K562 (cell line): ENCODE measurements around the gene RNF224. TPM values are rescaled to one million over a fixed set of nuclear protein-coding genes. Genes with fewer than 3 reads are reported as not detected.

Experiments used
- ARID3B ChIP-seq: fragments of 250-450 bp; sonication (Bioruptor Pico); IDR thresholded peaks from 2 replicates; pipeline ENCODE4 v1.4.0; 2020; ENCODE audit warnings: borderline replicate concordance
- BRD4 ChIP-seq: fragments of 200-600 bp; sonication (generic); IDR thresholded peaks from 2 replicates; pipeline ENCODE4 v1.6.1; 2017; ENCODE audit warnings: inconsistent platforms
- COPS2 ChIP-seq: fragments of 450-650 bp; conservative IDR thresholded peaks from 2 replicates; pipeline ENCODE4 v1.6.1; 2016; ENCODE audit warnings: mild to moderate bottlenecking, moderate library complexity
- EP300 ChIP-seq: IDR thresholded peaks from 2 replicates; pipeline ENCODE4 v1.6.1; 2012; ENCODE audit warnings: low read length, improper control_type of control experiment
- ESRRA ChIP-seq: fragments of 450-650 bp; IDR thresholded peaks from 2 replicates; pipeline ENCODE4 v1.6.1; 2014; ENCODE audit warnings: low read depth, mild to moderate bottlenecking, moderate library complexity, borderline replicate concordance
- GTF2B ChIP-seq: IDR thresholded peaks from 2 replicates; pipeline ENCODE4 v1.6.1; 2011; ENCODE audit not compliant: insufficient read length; ENCODE audit errors: extremely low read depth
- HOMEZ ChIP-seq: fragments of 250-450 bp; sonication (Bioruptor Pico); IDR thresholded peaks from 2 replicates; pipeline ENCODE4 v1.4.0; 2020; ENCODE audit warnings: mild to moderate bottlenecking, moderate library complexity
- LEF1 ChIP-seq: fragments of 450-650 bp; IDR thresholded peaks from 2 replicates; pipeline ENCODE4 v1.6.1; 2016; ENCODE audit warnings: mild to moderate bottlenecking
- MCM5 ChIP-seq: fragments of 450-650 bp; IDR thresholded peaks from 2 replicates; pipeline ENCODE4 v1.6.1; 2016; ENCODE audit warnings: low read depth
- MLLT1 ChIP-seq, 2 experiments: fragments of 450-650 bp; IDR thresholded peaks; 2 replicates each; pipeline ENCODE4 v1.6.1; 2016
- NEUROD1 ChIP-seq: fragments of 150-350 bp; IDR thresholded peaks from 2 replicates; pipeline ENCODE4 v1.6.1; 2014; ENCODE audit warnings: borderline replicate concordance, low read length, low read depth; ENCODE audit not compliant: partially characterized antibody
- NFIC ChIP-seq: fragments of 450-650 bp; IDR thresholded peaks from 2 replicates; pipeline ENCODE4 v1.6.1; 2017; ENCODE audit warnings: mild to moderate bottlenecking, inconsistent platforms
- NFIX ChIP-seq: fragments of 250-450 bp; sonication (Bioruptor Pico); IDR thresholded peaks from 2 replicates; pipeline ENCODE4 v1.4.0; 2020; ENCODE audit warnings: low read depth, mild to moderate bottlenecking, moderate library complexity
- SAFB ChIP-seq: fragments of 200-400 bp; formaldehyde crosslinking; IDR thresholded peaks from 2 replicates; pipeline ENCODE4 v1.6.1; 2017; ENCODE audit warnings: low read depth, low read length, borderline replicate concordance
- ZC3H4 ChIP-seq: sonication (generic); formaldehyde crosslinking; IDR thresholded peaks from 2 replicates; pipeline ENCODE4 v1.9.0; 2021; ENCODE audit warnings: missing genetic modification reagents, borderline replicate concordance
- ZNF134 ChIP-seq: fragments of 250-450 bp; sonication (Bioruptor Pico); conservative IDR thresholded peaks from 2 replicates; pipeline ENCODE4 v1.4.0; 2020
- ZNF274 ChIP-seq: IDR thresholded peaks from 2 replicates; pipeline ENCODE4 v1.6.1; 2011; ENCODE audit warnings: low read depth, mild to moderate bottlenecking, low read length, moderate library complexity, borderline replicate concordance
- ZNF3 ChIP-seq: fragments of 250-450 bp; sonication (Bioruptor Pico); IDR thresholded peaks from 2 replicates; pipeline ENCODE4 v1.5.0; 2021; ENCODE audit warnings: mild to moderate bottlenecking, moderate library complexity
- ZNF696 ChIP-seq: fragments of 250-450 bp; sonication (Bioruptor Pico); conservative IDR thresholded peaks from 2 replicates; pipeline ENCODE4 v1.4.0; 2020; ENCODE audit warnings: mild to moderate bottlenecking, moderate library complexity
- polyA plus RNA-seq, 8 experiments: library from polyadenylated mRNA; depleted of rRNA in 4 of 8; stranded (reverse) in 5 of 8; unstranded in 3 of 8; fragments of >200 nt; fragmentation: Nextera tagmentation in 2 of 8; fragmentation: Illumina TruSeq in 1 of 8; extraction: Ambion mirVana in 2 of 8; extraction: Trizol in 1 of 8; gene quantifications; 2 replicates each; pipeline versions ENCODE4 v1.2.1 to v1.2.3, GENCODE V29; 2011 to 2014; ENCODE audit warnings: inconsistent platforms in 1 of 8, missing spikeins in 1 of 8
- total RNA-seq, 7 experiments: library from RNA; depleted of rRNA in 6 of 7; stranded (reverse); fragments of >200 nt in 6 of 7; fragmentation: Illumina TruSeq in 2 of 7; extraction: Trizol in 2 of 7; gene quantifications; 2 replicates each; pipeline versions ENCODE4 v1.2.1 to v1.2.3, GENCODE V29; 2011 to 2021; ENCODE audit warnings: low replicate concordance in 1 of 7
- TF ChIP-seq, protein P1 (sequence below): sonication (generic); formaldehyde crosslinking; IDR thresholded peaks from 2 replicates; pipeline ENCODE4 v1.9.0; 2022; ENCODE audit warnings: mild to moderate bottlenecking, missing genetic modification reagents
- TF ChIP-seq, protein P2 (sequence below): fragments of 250-450 bp; sonication (Bioruptor Pico); IDR thresholded peaks from 2 replicates; pipeline ENCODE4 v1.8.0; 2021; ENCODE audit warnings: mild to moderate bottlenecking, moderate library complexity

RNF224 gene
- total and polyA plus RNA-seq, 9 of the 15 experiments (the other 6 are each of a cell fraction or from before 2014, with no cell fraction given), result not detected

GRCh38 chr9:137218754-137219271 lies 8.5 kb upstream of the RNF224 start (continued):
- TF ChIP-seq, protein P1, sequence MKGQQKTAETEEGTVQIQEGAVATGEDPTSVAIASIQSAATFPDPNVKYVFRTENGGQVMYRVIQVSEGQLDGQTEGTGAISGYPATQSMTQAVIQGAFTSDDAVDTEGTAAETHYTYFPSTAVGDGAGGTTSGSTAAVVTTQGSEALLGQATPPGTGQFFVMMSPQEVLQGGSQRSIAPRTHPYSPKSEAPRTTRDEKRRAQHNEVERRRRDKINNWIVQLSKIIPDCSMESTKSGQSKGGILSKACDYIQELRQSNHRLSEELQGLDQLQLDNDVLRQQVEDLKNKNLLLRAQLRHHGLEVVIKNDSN (CRISPR knock-in tag), result no peak; the same call in 1 of the 2 replicates
- TF ChIP-seq SAFB (no peak), ZNF3 (CRISPR knock-in tag) (no peak), ZC3H4 (no peak), ZNF696 (CRISPR knock-in tag) (no peak), MLLT1 (IDR thresholded peaks at IDR 0.05) (no peak), NFIC (peak; percentile 45; the same call in 1 of the 2 replicates), ZNF274 (no peak), ESRRA (peak; percentile 96), ARID3B (CRISPR knock-in tag) (no peak), HOMEZ (no peak), NEUROD1 (peak; percentile 85), GTF2B (no peak), LEF1 (peak; percentile 74; the same call in 1 of the 2 replicates), COPS2 (no peak), BRD4 (no peak), MCM5 (no peak), EP300 (peak; percentile 77), ZNF134 (CRISPR knock-in tag) (no peak), NFIX (CRISPR knock-in tag) (no peak)
- TF ChIP-seq, protein P2, sequence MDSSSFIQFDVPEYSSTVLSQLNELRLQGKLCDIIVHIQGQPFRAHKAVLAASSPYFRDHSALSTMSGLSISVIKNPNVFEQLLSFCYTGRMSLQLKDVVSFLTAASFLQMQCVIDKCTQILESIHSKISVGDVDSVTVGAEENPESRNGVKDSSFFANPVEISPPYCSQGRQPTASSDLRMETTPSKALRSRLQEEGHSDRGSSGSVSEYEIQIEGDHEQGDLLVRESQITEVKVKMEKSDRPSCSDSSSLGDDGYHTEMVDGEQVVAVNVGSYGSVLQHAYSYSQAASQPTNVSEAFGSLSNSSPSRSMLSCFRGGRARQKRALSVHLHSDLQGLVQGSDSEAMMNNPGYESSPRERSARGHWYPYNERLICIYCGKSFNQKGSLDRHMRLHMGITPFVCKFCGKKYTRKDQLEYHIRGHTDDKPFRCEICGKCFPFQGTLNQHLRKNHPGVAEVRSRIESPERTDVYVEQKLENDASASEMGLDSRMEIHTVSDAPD, result no peak
